GM21576 (cell line): ENCODE measurements around the gene SPOCK1.

Source experiments
- ATAC-seq: cut with Tn5 transposase; IDR thresholded peaks from one replicate; pipeline ENCODE4 v1.9.1; 2021; ENCODE audit warnings: mild to moderate bottlenecking, moderate library complexity; ENCODE audit not compliant: unreplicated experiment

The SPOCK1 gene

GRCh38 chr5:137304226-137304874, 194.8 kb downstream of the SPOCK1 start:
- ATAC-seq, result no peak

GRCh38 chr5:137303509-137303908, 195.6 kb downstream of the SPOCK1 start:
- ATAC-seq, result no peak

GRCh38 chr5:137300411-137301240, 198.5 kb downstream of the SPOCK1 start:
- no peak for ATAC-seq

- no peak for ATAC-seq
Measured at GRCh38 chr5:137296213-137296781, 202.8 kb downstream of the SPOCK1 start.

GRCh38 chr5:137294604-137295003, 204.5 kb downstream of the SPOCK1 start:
- ATAC-seq, result no peak

- ATAC-seq, result no peak
Measured at GRCh38 chr5:137292461-137293027, 206.6 kb downstream of the SPOCK1 start.

GRCh38 chr5:137291436-137291835, 207.7 kb downstream of the SPOCK1 start:
- ATAC-seq, result no peak

- ATAC-seq, result no peak
Measured at GRCh38 chr5:137291031-137291430, 208.1 kb downstream of the SPOCK1 start.

- ATAC-seq, result no peak
Measured at GRCh38 chr5:137290373-137290772, 208.8 kb downstream of the SPOCK1 start.

- ATAC-seq, result no peak
Measured at GRCh38 chr5:137289856-137290255, 209.3 kb downstream of the SPOCK1 start.

- ATAC-seq, result no peak
Measured at GRCh38 chr5:137287569-137287968, 211.6 kb downstream of the SPOCK1 start.

- no peak for ATAC-seq
Measured at GRCh38 chr5:137286025-137286610, 213.0 kb downstream of the SPOCK1 start.

- ATAC-seq, result no peak
Measured at GRCh38 chr5:137283801-137284200, 215.3 kb downstream of the SPOCK1 start.

- ATAC-seq, result no peak
Measured at GRCh38 chr5:137282216-137282615, 216.9 kb downstream of the SPOCK1 start.

- ATAC-seq, result no peak
Measured at GRCh38 chr5:137281201-137281600, 217.9 kb downstream of the SPOCK1 start.

GRCh38 chr5:137280656-137281055, 218.5 kb downstream of the SPOCK1 start:
- no peak for ATAC-seq

- no peak for ATAC-seq
Measured at GRCh38 chr5:137279521-137280231, 219.4 kb downstream of the SPOCK1 start.

- no peak for ATAC-seq
Measured at GRCh38 chr5:137278476-137278875, 220.7 kb downstream of the SPOCK1 start.

- ATAC-seq, result no peak
Measured at GRCh38 chr5:137275083-137275482, 224.0 kb downstream of the SPOCK1 start.

- ATAC-seq, result no peak
Measured at GRCh38 chr5:137273511-137273910, 225.6 kb downstream of the SPOCK1 start.

- no peak for ATAC-seq
Measured at GRCh38 chr5:137272831-137273230, 226.3 kb downstream of the SPOCK1 start.
